Activated CD8-positive, alpha-beta T cell treated with anti-CD3 and anti-CD28 coated beads for 36 hours (primary cell): ENCODE data around the gene CCNB1. TPM values are rescaled to one million over a fixed set of nuclear protein-coding genes. Genes with fewer than 3 reads are reported as not detected.
"Not testable (repeated sequence)": the region's sequence is repeated elsewhere in the genome, so short reads cannot be mapped to it uniquely, and the experiment has no call there.

ENCODE experiments used
- ATAC-seq: fragments of 200-7000 bp; cut with Tn5 transposase; one replicate; pipeline ENCODE4 v1.10.0; 2021; ENCODE audit warnings: mild to moderate bottlenecking, moderate library complexity
- CTCF ChIA-PET: fragments of 350-600 bp; sonication (Branson Sonifier 250); formaldehyde crosslinking; loops from one replicate; lab custom pipeline; 2021; ENCODE audit warnings: antibody characterized with exemption; lab: Charles Lee
- POLR2A ChIA-PET: fragments of 350-600 bp; sonication (Branson Sonifier 250); formaldehyde crosslinking; loops from one replicate; lab custom pipeline; 2021; ENCODE audit warnings: antibody characterized with exemption; lab: Charles Lee
- DNase-seq: peaks from one replicate; pipeline ENCODE4 v3.0.0-alpha.2; 2020
- H3K27ac Mint-ChIP-seq: one replicate; pipeline ENCODE4 v1.8.0; 2021; ENCODE audit warnings: mild to moderate bottlenecking, mixed read lengths
- H3K27me3 Mint-ChIP-seq: one replicate; pipeline ENCODE4 v1.8.0; 2021; ENCODE audit warnings: mixed read lengths
- H3K36me3 Mint-ChIP-seq: one replicate; pipeline ENCODE4 v1.8.0; 2021; ENCODE audit warnings: low read depth, mixed read lengths
- H3K4me1 Mint-ChIP-seq: one replicate; pipeline ENCODE4 v1.8.0; 2021; ENCODE audit warnings: low read depth, mixed read lengths
- H3K4me3 Mint-ChIP-seq: one replicate; pipeline ENCODE4 v1.8.0; 2021; ENCODE audit warnings: mild to moderate bottlenecking, moderate library complexity, mixed read lengths
- H3K9me3 Mint-ChIP-seq: one replicate; pipeline ENCODE4 v1.8.0; 2021; ENCODE audit warnings: mixed read lengths
- intact Hi-C: fragments of 100-400 bp; cut with micrococcal nuclease; formaldehyde crosslinking; loops from one replicate; pipeline ENCODE4 v1.10.0; 2022
- total RNA-seq, 2 experiments: library from RNA; stranded (reverse); gene quantifications; one replicate each; pipeline ENCODE4 v1.2.3, GENCODE V29; 2021
- TF ChIP-seq, protein P1 (sequence below): fragments of 200-600 bp; IDR thresholded peaks from one replicate; pipeline ENCODE4 v1.8.0; 2022; ENCODE audit warnings: antibody characterized with exemption, mild to moderate bottlenecking

Gene CCNB1
- total RNA-seq, 2 experiments from 2014 or later = 167 to 175 TPM

DNA sequence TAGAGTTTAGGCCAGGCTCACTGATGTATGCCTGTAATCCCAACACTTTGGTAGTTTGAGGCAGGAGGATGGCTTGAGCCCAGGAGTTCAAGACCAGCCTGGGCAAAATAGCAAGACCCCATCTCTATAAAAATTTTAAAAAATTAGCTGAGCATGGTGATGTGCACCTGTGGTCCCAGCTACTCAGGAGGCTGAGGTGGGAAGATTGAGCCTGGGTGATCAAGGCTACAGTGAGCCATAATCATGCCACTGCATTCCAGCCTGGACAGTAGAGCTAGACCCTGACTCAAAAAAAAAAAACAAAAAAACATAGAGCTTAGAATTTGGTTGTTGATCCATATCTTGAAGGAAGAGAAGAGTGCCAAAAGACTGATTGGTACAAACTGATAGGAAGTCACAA, 53.0 kb downstream of the CCNB1 start:
- H3K4me1 Mint-ChIP-seq = peaks cover 19% of the 10 kb centered on the region
- no peak overlapping the region for H3K27ac Mint-ChIP-seq
- CTCF ChIA-PET = interaction anchor here (1.1 kb wide), 1 partner anchor 126 kb away, joined by 4 read pairs; the partner anchor contains the start of gene SLC30A5
- intact Hi-C loops = no loop called here
- TF ChIP-seq, protein P1, sequence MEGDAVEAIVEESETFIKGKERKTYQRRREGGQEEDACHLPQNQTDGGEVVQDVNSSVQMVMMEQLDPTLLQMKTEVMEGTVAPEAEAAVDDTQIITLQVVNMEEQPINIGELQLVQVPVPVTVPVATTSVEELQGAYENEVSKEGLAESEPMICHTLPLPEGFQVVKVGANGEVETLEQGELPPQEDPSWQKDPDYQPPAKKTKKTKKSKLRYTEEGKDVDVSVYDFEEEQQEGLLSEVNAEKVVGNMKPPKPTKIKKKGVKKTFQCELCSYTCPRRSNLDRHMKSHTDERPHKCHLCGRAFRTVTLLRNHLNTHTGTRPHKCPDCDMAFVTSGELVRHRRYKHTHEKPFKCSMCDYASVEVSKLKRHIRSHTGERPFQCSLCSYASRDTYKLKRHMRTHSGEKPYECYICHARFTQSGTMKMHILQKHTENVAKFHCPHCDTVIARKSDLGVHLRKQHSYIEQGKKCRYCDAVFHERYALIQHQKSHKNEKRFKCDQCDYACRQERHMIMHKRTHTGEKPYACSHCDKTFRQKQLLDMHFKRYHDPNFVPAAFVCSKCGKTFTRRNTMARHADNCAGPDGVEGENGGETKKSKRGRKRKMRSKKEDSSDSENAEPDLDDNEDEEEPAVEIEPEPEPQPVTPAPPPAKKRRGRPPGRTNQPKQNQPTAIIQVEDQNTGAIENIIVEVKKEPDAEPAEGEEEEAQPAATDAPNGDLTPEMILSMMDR = no peak
- DNase-seq (no peak), ATAC-seq (no peak)
- H3K4me3 Mint-ChIP-seq = no peak overlapping the region
- H3K36me3 Mint-ChIP-seq = peaks cover 9% of the 10 kb centered on the region
- peaks cover 1% of the 10 kb centered on the region for H3K9me3 Mint-ChIP-seq
- no peaks in the 10 kb centered on the region for H3K27me3 Mint-ChIP-seq
- POLR2A ChIA-PET = interaction anchor here (0.8 kb wide), 1 partner anchor 52 kb away, joined by 3 read pairs; no protein-coding TSS in a partner anchor

DNA sequence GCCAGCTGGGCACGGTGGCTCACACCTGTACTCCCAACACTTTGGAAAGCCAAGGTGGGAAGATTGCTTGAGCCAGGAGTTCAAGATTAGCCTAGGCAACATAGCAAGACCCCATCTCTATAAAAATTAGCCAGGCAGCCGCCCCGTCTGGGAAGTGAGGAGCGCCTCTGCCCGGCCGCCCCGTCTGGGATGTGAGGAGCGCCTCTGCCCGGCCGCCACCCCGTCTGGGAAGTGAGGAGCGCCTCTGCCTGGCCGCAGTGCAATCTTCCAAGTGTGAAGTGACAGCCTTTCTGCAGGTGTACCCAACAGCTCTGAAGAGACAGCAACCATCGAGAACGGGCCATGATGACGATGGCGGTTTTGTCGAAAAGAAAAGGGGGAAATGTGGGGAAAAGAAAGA, 53.4 kb downstream of the CCNB1 start:
- ATAC-seq, H3K27me3 Mint-ChIP-seq, H3K4me3 Mint-ChIP-seq, H3K36me3 Mint-ChIP-seq, H3K9me3 Mint-ChIP-seq, H3K27ac Mint-ChIP-seq, DNase-seq, intact Hi-C loops: not testable (repeated sequence)
- CTCF ChIA-PET = interaction anchor here (1.1 kb wide), 1 partner anchor 127 kb away, joined by 4 read pairs; the partner anchor contains the start of gene SLC30A5
- POLR2A ChIA-PET = interaction anchor here (0.8 kb wide), 1 partner anchor 52 kb away, joined by 3 read pairs; no protein-coding TSS in a partner anchor
- peaks cover 19% of the 10 kb centered on the region for H3K4me1 Mint-ChIP-seq

DNA sequence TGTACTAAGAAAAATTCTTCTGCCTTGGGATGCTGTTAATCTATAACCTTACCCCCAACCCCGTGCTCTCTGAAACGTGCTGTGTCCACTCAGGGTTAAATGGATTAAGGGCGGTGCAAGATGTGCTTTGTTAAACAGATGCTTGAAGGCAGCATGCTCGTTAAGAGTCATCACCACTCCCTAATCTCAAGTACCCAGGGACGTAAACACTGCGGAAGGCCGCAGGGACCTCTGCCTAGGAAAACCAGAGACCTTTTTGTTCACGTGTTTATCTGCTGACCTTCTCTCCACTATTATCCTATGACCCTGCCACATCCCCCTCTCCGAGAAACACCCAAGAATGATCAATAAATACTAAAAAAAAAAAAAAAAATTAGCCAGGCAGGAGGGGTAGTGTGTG, 53.9 kb downstream of the CCNB1 start:
- H3K36me3 Mint-ChIP-seq, CTCF ChIA-PET, DNase-seq, POLR2A ChIA-PET, H3K9me3 Mint-ChIP-seq, H3K4me3 Mint-ChIP-seq, intact Hi-C loops, ATAC-seq, H3K27me3 Mint-ChIP-seq, H3K27ac Mint-ChIP-seq: not testable (repeated sequence)
- peaks cover 19% of the 10 kb centered on the region for H3K4me1 Mint-ChIP-seq

DNA sequence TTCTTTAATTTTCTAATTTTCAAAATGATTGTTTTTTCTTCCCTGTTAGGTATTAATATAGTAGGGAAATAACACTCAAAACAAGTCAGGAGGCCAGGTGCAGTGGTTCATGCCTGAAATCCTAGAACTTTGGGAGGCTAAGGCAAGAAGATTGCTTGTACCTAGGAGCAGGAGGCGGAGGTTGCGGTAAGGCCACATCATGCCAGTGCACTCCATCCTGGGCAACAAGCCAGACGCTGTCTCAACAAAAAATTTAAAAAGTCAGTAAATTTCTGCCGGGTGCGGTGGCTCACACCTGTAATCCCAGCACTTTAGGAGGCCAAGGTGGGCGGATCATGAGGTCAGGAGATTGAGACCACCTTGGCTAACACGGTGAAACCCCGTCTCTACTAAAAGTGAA, 57.6 kb downstream of the CCNB1 start:
- Mint-ChIP-seq H3K9me3 (peaks cover 1% of the 10 kb centered on the region), H3K27ac (no peak overlapping the region), H3K27me3 (no peaks in the 10 kb centered on the region), H3K4me3 (no peak overlapping the region), H3K36me3 (peaks cover 12% of the 10 kb centered on the region), H3K4me1 (peaks cover 4% of the 10 kb centered on the region)
- intact Hi-C loops = no loop called here
- ATAC-seq (no peak), DNase-seq (no peak)
- ChIA-PET CTCF (no interaction called here), POLR2A (no interaction called here)
- TF ChIP-seq, protein P1 = no peak

DNA sequence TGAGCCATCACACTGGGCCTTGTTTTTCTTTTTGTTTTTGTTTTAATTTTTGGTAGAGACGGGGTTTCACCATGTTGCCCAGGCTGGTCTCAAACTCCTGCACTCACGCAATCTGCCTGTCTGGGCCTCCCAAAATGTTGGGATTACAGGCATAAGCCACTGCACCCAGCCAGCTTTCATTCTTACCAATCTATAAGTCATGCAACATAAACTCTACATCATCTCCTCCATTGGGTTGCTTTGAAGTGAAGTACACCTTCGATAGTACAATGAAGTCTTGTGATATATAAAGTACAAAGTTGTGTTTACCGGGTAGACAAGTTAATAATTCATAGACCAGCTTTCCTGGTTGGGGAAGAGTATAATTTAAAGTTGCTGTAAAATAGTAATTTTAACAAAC, 58.9 kb downstream of the CCNB1 start:
- H3K4me1 Mint-ChIP-seq = peaks cover 4% of the 10 kb centered on the region
- intact Hi-C loops = no loop called here
- DNase-seq (no peak), ATAC-seq (no peak)
- TF ChIP-seq, protein P1 = no peak
- no peaks in the 10 kb centered on the region for H3K27me3 Mint-ChIP-seq
- CTCF ChIA-PET = no interaction called here
- POLR2A ChIA-PET = no interaction called here
- no peak overlapping the region for H3K27ac Mint-ChIP-seq
- H3K4me3 Mint-ChIP-seq = no peak overlapping the region
- peaks cover 8% of the 10 kb centered on the region for H3K36me3 Mint-ChIP-seq
- H3K9me3 Mint-ChIP-seq = no peaks in the 10 kb centered on the region

Other genes starting within 250 kb of the CCNB1 start
- 10 to 100 TPM; 33.0 to 40.1 TPM for gene SLC30A5, start 73.1 kb upstream of the CCNB1 start, total RNA-seq
- 10 to 100 TPM; 97.0 to 98.6 TPM for gene CENPH, start 22.4 kb downstream of the CCNB1 start, total RNA-seq
- 10 to 100 TPM; 40.6 to 46.2 TPM for gene CDK7, start 67.7 kb downstream of the CCNB1 start, total RNA-seq
- gene CCDC125, start 165.7 kb downstream of the CCNB1 start, total RNA-seq = 1 to 10 TPM; 8.3 to 9.1 TPM
- gene AK6, start 202.4 kb downstream of the CCNB1 start, total RNA-seq = 100 to 1,000 TPM in 1 of 2 experiments, 10 to 100 TPM in 1; 95.7 to 107 TPM
- gene TAF9, start 202.4 kb downstream of the CCNB1 start, total RNA-seq = 10 to 100 TPM; 68.8 to 70.6 TPM
- 10 to 100 TPM; 22.9 to 26.5 TPM for gene RAD17, start 202.7 kb downstream of the CCNB1 start, total RNA-seq
- gene MARVELD2, start 248.0 kb downstream of the CCNB1 start, total RNA-seq = under 1 TPM; 0.29 to 0.60 TPM